Breast epithelium (tissue), 3 donors: ENCODE data around the gene RADIL.

Experiments
- POLR2AphosphoS5 ChIP-seq, 3 donors: sonication (generic); formaldehyde crosslinking; IDR thresholded peaks; one replicate each; pipeline ENCODE4 v1.6.1; 2017; ENCODE audit warnings: antibody characterized with exemption in 3 of 3
- TF ChIP-seq, protein P1 (sequence below), 3 donors: fragments of 450-650 bp; IDR thresholded peaks; one replicate each; pipeline ENCODE4 v1.5.1; 2016 to 2017; ENCODE audit warnings: antibody characterized with exemption in 3 of 3, mild to moderate bottlenecking in 3 of 3, moderate library complexity in 3 of 3

DNA sequence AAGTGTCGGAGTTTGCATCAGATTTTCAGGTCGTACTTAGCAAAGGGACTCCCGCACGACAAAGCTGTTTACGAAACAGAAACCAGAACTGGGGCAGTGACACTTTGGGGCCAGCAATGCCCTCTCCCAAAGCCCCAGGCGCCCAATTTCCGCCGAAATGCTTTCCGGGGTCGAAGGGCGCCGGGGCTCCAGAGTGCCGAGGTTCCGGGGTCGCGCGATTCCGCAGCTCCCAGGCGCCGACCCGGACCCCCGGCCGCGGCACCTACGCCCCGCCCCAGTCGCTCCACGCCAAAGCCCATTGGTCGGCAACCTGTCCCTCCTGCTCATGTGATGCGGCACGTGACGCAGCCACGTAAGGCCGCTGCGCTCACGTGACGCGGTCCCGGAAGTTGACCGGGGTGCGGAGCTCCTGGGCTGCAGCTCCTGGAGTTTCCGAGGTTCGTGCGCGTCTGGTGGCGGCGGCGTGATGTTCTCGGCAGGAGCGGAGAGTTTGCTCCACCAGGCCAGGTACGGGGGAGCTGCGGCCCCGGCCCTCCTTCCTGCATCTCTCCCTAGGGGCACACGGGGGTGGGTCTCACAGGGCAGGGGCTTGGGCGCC lies 108.2 kb downstream of the RADIL start, which contains the start of gene AP5Z1:
- peak; percentile 89 to 94 (median 94) for TF ChIP-seq POLR2AphosphoS5 (IDR thresholded peaks at IDR 0.05)
- TF ChIP-seq, protein P1, sequence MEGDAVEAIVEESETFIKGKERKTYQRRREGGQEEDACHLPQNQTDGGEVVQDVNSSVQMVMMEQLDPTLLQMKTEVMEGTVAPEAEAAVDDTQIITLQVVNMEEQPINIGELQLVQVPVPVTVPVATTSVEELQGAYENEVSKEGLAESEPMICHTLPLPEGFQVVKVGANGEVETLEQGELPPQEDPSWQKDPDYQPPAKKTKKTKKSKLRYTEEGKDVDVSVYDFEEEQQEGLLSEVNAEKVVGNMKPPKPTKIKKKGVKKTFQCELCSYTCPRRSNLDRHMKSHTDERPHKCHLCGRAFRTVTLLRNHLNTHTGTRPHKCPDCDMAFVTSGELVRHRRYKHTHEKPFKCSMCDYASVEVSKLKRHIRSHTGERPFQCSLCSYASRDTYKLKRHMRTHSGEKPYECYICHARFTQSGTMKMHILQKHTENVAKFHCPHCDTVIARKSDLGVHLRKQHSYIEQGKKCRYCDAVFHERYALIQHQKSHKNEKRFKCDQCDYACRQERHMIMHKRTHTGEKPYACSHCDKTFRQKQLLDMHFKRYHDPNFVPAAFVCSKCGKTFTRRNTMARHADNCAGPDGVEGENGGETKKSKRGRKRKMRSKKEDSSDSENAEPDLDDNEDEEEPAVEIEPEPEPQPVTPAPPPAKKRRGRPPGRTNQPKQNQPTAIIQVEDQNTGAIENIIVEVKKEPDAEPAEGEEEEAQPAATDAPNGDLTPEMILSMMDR (IDR thresholded peaks at IDR 0.05) = no peak
